IPS DF 4.7 (cell line): Measurements from ENCODE around the gene FFAR1.
A peak's percentile ranks its signal among the peaks of the same experiment; 100 is the strongest.
"Not testable (repeated sequence)": the region's sequence is repeated elsewhere in the genome, so short reads cannot be mapped to it uniquely, and the experiment has no call there.

Source experiments
- DNase-seq: peaks from one replicate; pipeline ENCODE4 v3.0.0-alpha.2; 2013; ENCODE audit warnings: low spot score; ENCODE audit errors: extremely low read depth

FFAR1 gene

DNA sequence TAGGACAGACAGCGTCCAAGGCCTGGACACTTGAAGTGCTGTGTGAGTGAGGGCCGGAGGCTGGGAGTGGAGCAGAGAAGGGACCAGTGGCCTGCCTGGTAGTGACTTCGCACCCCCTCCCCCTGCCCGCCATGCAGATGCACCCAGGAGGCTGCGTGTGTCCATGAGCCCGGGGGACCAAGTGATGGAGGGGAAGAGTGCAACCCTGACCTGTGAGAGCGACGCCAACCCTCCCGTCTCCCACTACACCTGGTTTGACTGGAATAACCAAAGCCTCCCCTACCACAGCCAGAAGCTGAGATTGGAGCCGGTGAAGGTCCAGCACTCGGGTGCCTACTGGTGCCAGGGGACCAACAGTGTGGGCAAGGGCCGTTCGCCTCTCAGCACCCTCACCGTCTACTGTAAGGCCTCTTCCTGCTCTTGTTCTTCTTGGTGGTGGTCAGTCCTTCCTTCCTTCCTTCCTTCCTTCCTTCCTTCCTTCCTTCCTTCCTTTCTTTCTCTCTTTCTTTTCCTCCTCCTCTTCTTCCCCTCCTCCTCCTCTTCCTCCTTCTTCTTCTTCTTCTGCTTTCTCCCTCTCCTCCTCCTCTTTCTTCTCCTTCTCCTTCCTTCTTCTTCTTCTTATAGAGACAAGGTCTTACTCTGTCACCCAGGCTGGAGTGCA, 6.0 kb upstream of the FFAR1 start:
- no peak for DNase-seq

DNA sequence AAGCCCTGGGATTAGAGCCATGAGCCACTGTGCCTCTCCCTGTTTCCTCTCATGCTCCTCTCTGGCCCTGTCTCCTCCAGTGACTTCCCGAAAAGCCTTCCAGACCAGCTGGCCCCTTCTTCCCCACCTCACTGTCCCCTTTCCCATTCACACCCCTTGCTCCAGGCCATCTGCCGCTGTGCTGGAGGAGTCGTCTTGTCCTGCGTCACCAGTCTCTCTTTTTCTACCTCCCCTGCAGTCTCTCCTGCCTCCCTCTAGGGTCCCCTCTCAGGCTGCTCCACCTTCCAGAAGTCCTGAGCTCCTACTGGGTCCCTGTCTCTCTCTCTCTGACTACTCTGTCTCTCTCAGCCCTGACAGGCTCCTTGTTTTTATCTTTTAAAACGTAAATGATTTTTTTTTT, 5.3 kb upstream of the FFAR1 start:
- DNase-seq, result no peak

DNA sequence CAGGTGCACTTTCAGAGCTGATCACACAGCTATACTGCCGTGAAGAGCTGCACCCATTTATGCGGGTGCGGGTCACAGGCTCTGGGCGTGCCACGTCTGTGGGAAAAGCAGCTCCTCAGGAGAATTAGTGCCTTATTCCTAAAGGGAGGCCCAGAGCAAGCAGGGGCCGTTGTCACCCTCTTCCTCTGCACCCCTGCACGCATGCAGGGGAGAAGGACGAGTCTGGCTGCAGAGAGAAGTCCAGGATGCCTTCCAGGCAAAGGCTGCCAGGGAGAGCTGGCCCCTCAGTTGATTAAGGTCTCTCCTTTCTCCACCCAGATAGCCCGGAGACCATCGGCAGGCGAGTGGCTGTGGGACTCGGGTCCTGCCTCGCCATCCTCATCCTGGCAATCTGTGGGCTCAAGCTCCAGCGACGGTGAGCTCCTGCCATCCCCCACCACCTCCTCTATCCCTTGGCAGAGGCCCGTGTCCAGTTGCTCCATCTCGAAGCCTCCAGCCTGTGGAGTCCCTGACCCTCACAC, 3.1 kb upstream of the FFAR1 start:
- DNase-seq, result no peak

DNA sequence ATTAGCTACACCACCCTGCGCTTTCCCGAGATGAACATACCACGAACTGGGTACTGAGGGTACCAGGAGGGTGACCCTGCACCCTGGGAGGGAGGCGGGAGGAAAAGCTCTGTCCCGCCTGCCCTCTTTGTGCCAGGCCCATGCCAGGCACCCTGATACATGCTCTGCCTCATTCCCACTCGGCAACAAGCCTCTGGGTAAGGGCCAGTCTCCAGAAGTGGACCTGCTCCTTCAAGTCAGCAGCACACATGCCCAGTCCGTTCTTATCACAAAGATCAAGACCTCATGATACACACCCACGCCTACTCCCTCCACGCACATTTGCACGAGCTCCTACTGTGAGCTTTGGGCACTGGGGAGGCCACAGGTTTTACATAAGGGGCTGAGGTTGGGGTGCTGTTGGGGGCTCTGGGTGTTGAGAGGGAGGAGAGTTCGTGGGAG, 2.0 kb upstream of the FFAR1 start:
- DNase-seq, result no peak

DNA sequence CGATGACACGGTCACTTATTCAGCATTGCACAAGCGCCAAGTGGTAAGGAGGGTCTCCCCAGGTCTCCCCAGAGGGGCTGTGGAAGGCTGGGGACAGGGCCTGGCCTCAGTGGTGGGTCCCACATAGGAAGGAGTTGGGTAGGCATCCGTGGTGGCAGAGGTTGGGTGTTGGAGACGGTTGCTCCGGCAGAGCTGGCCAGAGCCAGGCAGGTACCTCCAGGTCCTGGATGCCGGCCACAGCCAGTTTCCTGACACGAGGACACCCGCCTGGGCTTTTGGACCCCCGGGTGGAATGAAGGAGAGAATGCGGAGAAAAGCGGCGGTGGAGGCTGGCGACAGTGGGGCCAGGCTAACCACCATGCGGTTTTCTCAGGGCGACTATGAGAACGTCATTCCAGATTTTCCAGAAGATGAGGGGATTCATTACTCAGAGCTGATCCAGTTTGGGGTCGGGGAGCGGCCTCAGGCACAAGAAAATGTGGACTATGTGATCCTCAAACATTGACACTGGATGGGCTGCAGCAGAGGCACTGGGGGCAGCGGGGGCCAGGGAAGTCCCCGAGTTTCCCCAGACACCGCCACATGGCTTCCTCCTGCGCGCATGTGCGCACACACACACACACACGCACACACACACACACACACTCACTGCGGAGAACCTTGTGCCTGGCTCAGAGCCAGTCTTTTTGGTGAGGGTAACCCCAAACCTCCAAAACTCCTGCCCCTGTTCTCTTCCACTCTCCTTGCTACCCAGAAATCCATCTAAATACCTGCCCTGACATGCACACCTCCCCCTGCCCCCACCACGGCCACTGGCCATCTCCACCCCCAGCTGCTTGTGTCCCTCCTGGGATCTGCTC, 1.3 kb upstream of the FFAR1 start:
- DNase-seq, result no peak

DNA sequence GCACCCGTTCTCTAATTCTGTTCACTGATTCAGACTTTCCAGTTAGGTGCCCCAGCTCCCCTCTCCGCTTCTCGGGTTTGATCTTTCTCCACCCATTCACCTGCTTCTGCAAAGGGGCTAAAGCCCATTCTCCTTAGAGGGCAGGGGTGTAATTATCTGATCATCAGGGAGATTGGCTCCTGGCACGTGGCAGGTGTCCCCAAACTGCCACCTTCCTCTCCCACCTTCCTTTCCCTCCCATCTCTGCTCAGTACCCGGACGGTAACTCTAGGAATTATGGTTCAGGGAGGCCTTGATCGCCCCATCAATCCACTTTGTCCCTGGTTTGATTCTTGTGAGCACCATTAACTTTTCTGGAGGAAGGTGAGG, 212 bp downstream of the FFAR1 start:
- DNase-seq, result no peak

DNA sequence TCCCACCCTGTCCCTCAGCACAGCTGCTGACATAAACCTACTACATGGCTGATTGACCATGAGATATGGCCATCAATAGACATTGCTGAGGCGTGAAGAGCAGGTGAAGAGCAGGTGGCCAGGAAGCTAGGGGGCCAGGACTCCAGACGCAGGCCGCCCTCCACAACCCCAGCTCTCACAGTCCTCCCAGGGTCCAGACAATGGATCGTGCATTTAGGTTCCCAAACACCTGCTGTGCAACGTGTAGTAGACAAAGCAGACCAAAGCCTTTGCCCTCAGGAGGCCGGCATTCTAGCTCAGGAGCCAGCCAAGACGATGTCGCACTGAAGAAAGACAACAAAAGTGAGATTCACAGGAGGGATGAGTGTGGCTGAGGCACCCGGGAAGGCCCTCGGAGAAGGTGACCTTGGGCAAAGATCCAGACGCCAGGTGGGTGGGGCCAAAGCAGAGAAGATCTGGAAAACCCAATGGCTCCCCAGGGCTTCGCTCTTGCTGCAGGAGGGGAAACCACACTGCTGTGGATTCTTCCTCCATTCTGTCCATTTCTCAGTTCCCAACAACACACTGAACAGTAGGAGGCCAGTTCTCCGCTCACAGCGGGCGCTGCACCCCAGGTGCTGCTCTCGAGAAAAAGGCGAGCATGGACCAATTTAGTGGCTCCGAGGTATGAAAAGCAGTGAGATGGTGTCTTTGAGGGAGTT, 1.4 kb downstream of the FFAR1 start:
- no peak for DNase-seq

DNA sequence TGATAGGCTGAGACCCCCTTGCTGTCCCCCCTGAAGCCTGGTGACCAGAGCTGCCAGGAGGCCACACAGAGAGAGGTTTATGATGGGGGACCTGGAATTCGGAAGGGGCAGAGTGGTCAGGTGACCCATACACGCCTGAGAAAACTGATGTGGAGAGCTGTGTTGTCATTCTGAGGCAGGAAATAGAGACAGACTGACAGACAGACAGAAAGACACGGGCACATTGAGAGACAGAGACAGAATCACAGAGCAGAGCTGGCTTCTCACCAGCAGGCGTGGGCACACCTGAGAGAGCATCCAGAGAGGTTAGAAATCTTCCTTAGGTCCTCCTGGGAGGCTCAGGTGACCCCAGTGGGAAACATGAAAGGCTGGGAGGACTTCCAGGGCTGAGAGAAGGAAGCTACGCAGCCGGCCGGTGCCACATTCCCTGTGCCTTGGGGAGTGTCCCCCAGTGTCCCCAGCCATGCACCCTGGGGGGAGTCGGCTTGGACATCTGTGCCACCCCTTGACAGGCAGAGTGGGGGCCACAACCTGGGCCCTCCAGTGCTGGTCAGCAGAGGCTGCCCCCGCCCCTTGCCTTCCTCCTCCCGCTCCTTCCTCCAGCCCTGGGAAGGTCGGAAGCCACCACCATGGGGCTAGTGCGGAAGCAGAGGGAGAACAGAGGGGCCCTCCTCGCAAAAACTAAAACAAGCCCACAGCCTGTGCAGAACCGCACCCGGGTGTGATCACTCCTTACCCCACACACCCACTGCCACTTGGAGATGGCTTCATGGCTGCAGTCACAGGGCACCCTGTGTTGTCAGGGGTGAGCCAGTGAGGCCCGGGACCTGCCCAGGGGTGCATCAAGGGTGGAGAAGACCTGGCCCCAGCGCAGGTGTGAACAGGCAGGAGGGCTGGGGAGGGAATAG, 2.2 kb downstream of the FFAR1 start:
- no peak for DNase-seq

DNA sequence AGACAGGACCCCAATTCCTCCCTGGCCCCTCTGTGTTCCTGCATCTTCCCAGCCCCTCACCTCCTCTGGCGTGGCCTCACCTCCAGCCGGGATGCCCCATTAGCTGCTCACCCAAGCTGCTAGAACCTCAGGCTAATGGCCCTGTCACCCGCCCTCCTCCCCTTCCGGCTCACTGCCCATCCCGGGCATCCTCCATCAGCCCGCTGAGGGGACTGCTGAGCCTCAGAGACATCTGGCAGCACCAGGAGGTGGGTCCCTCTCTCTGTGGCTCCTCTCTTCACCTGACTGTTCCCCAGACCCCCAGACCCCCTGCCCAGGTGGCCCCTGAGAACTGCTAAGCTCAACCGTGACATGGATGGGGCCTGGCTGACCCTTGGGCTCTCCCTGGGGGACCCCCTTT, 2.9 kb downstream of the FFAR1 start:
- no peak for DNase-seq

DNA sequence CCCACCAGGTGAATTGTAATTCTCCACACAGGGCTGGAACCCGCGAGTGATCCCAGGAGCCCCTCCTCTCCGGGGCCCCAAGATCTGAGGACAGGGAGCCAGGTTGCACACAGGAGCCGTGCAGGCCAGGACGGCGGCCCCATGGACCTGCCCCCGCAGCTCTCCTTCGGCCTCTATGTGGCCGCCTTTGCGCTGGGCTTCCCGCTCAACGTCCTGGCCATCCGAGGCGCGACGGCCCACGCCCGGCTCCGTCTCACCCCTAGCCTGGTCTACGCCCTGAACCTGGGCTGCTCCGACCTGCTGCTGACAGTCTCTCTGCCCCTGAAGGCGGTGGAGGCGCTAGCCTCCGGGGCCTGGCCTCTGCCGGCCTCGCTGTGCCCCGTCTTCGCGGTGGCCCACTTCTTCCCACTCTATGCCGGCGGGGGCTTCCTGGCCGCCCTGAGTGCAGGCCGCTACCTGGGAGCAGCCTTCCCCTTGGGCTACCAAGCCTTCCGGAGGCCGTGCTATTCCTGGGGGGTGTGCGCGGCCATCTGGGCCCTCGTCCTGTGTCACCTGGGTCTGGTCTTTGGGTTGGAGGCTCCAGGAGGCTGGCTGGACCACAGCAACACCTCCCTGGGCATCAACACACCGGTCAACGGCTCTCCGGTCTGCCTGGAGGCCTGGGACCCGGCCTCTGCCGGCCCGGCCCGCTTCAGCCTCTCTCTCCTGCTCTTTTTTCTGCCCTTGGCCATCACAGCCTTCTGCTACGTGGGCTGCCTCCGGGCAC, 3.9 kb downstream of the FFAR1 start:
- no peak for DNase-seq

DNA sequence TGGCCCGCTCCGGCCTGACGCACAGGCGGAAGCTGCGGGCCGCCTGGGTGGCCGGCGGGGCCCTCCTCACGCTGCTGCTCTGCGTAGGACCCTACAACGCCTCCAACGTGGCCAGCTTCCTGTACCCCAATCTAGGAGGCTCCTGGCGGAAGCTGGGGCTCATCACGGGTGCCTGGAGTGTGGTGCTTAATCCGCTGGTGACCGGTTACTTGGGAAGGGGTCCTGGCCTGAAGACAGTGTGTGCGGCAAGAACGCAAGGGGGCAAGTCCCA, 4.4 kb downstream of the FFAR1 start:
- DNase-seq, result no peak

DNA sequence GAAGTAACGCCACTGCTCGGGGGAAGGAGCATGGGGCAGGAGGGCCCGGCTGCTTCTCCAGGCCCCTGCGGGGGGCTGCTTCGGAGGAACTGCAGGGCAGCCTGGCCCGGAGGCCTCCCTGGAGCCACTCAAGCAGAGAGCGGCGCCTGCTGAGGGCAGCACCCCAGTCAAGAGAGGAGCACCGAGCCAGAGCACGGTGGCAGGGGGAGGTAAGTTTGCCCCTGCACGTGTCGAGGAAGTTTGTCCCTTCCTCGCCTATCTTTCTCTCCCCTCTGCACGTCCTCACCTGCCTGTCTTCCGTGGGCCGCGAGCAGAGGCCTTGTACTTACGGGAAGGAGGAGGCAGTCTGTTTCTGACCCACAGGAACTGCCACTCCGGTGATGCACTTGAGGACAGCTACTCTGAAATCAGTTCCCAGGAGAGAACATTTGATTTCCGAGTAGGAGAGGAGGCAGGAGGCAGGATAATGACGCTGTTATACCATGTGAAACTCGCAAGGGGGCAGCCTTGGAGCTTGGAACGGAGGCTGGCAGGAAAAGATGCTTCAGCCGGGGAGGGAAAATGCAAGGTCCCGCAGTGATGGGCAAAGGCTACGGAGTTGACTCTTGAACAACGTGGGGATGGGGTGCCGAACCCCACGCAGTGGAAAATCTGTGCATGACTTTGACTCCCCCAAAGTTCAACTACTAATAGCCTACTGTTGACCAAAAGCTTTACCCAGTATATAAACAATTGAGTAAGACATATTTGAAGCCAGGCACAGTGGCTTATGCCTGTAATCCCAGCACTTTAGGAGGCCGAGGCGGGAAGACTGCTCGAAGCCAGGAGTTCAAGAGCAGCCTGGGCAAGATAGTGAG, 5.0 kb downstream of the FFAR1 start:
- peak; percentile 58 for DNase-seq

DNA sequence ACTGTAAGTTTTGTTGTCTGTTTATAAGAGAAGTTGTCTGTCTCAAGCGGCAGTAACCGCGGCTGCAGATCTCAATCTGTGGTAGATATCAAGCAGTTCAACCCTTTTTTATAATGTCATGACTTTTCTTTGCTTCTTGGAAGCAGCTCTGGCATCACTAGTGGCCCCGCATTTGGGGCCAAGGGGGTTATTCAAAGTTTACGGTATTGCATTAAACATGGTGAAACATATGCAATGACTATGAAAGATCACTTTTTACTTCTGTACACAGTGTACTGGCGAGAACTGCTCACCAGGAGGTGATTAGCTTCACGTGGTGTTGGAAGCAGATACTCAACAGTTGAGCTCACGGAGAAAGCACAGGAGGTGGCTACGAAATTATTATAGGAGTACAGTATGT, 5.9 kb downstream of the FFAR1 start:
- no peak for DNase-seq

DNA sequence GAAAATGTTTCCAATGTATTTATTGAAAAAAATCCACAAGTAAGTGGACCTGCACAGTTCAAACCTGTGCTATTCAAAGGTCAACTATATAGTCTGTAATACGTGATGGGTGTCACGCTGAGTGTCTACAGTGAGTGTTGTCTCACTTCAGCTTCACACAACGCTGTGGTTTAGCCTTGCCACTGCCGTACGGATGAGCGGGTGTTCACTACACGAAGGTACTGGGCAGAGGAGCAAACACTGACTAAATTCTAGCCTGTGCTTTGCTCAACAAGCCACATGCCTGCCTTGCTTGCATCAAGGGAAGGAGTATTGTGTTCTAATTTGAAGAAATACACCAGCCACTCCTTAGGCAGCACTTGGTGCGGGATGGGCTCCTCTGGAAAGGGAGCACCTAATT, 7.2 kb downstream of the FFAR1 start:
- no peak for DNase-seq

DNA sequence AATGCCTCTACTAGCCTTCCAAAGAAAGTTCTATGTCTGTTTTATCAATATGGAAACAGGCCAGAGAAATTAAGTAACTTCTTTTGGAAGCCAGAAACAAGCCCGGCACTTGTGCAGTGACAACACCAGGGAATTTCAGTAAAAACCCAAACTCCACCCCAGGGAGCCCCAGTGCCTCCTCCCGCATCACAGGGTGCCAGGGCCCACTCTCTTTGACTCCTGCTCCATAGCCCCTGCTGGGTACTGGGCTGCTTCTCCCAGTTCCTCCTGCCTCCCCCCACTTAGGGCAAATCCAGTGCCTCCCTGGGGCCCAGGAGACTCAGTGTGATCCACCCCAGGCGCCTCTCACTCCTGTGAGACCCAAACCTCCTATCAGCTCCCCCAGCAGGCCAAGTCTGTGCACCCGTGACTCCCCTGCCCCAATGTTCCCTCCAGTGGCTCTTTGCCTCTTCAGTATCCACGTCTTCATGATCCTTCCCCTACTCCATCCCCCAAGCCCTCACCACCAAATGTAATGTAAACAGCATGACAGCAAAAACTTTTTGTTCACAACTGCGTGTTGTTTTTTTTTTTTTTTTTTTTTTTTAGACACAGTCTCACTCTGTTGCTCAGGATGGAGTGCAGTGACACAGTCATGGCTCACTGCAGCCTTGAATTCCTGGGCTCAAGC, 8.2 kb downstream of the FFAR1 start:
- DNase-seq, result no peak

DNA sequence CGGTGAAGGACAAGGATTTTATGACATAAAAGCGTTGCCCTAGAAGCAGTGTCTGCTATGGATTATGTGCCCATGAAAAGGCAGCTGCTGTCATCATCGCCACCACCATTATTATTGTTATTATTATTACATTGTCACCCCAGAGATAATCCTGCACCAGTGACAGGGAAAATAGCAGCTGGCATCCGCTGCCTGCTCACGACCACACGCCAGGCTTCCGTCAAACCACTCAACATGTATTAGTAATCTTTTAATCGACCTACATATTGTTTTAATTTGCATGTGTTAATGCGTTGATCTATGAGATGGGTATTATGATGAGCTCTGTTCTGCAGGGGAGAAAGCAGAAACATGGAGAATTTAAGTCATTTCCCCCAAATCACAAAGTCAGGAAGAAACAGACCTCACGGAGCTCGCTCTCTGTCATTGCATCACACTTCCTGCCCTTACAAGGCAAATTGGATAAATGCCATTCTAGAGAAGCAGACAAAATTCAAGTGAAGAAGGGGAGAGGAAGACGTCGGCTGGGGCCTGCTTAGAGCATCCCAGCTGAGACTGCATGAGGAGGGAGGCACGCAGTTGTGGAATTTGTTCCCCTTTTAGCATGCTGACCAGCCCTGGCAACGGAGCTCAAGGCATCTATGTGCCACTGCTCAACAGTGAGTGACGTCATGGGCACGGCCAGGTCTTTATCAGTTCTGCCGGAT, 10.3 kb downstream of the FFAR1 start, which contains the start of gene FFAR3:
Gene FFAR3 (plus strand): TSS at position 594 of the 707 bp plus-strand sequence. CDS start 431 bp downstream, outside the sequence.
- no peak for DNase-seq

DNA sequence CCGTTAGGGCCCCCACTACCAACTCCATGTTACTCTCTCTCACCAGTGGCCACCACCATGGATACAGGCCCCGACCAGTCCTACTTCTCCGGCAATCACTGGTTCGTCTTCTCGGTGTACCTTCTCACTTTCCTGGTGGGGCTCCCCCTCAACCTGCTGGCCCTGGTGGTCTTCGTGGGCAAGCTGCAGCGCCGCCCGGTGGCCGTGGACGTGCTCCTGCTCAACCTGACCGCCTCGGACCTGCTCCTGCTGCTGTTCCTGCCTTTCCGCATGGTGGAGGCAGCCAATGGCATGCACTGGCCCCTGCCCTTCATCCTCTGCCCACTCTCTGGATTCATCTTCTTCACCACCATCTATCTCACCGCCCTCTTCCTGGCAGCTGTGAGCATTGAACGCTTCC, 11.1 kb downstream of the FFAR1 start:
- not testable (repeated sequence) for DNase-seq

DNA sequence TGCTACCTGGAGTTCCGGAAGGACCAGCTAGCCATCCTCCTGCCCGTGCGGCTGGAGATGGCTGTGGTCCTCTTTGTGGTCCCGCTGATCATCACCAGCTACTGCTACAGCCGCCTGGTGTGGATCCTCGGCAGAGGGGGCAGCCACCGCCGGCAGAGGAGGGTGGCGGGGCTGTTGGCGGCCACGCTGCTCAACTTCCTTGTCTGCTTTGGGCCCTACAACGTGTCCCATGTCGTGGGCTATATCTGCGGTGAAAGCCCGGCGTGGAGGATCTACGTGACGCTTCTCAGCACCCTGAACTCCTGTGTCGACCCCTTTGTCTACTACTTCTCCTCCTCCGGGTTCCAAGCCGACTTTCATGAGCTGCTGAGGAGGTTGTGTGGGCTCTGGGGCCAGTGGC, 11.7 kb downstream of the FFAR1 start:
- not testable (repeated sequence) for DNase-seq
